HepG2 (cell line): ENCODE data around the gene IAH1. TPM values are rescaled to one million over a fixed set of nuclear protein-coding genes. Genes with fewer than 3 reads are reported as not detected.

Source experiments
- ATAC-seq: fragments of 200-7000 bp; cut with Tn5 transposase; 3 replicates; pipeline ENCODE4 v1.9.1; 2020; ENCODE audit warnings: mild to moderate bottlenecking, moderate library complexity
- BruUV-seq: library from RNA; stranded (reverse); fragments of 400-500 nt; replicated peaks from 2 replicates; lab custom pipeline; 2021; lab: Mats Ljungman, UMichigan
- CTCF ChIA-PET: fragments of 300-600 bp; formaldehyde crosslinking; extraction: SDS; loops from one replicate; lab custom pipeline; 2021; ENCODE audit warnings: low total read pairs, inconsistent platforms, low intra/inter-chr PET ratio; lab: Yijun Ruan, JAX
- POLR2A ChIA-PET: fragments of 350-600 bp; sonication (Branson Sonifier 250); formaldehyde crosslinking; loops from one replicate; lab custom pipeline; 2020; ENCODE audit warnings: antibody characterized with exemption, inconsistent platforms; lab: Yijun Ruan, JAX
- DNase-seq: peaks from one replicate; pipeline ENCODE4 v3.0.0-alpha.2; 2015; ENCODE audit warnings: low spot score
- FAIRE-seq: peaks from 3 replicates; lab custom pipeline; 2011; peaks lifted over from hg19 to GRCh38; lab: Jason Lieb, UNC
- H2AFZ ChIP-seq: one replicate; pipeline ENCODE4 v1.6.1; 2011; ENCODE audit warnings: low read length, inconsistent platforms
- H3K27ac ChIP-seq: fragments of 300-600 bp; 3 replicates; pipeline ENCODE4 v1.8.0; 2011; ENCODE audit warnings: mixed run types, mild to moderate bottlenecking, mixed read lengths, low read length, inconsistent platforms; ENCODE audit not compliant: insufficient read depth; ENCODE audit errors: extremely low read length
- H3K27me3 ChIP-seq, 2 experiments: fragments of 200-600 bp in 1 of 2; 2 replicates in 1 of 2; 3 replicates in 1 of 2; pipeline versions ENCODE4 v1.6.0 to v1.8.0; 2011; ENCODE audit warnings: low read length in 2 of 2, mild to moderate bottlenecking in 2 of 2, moderate library complexity in 2 of 2, inconsistent platforms in 1 of 2; ENCODE audit not compliant: insufficient read depth in 2 of 2, control insufficient read depth in 1 of 2
- H3K36me3 ChIP-seq, 2 experiments: fragments of 200-600 bp in 1 of 2; replicated peaks in 1 of 2; 2 replicates in 1 of 2; 3 replicates in 1 of 2; pipeline versions ENCODE4 v1.5.1 to v1.8.0; 2011; ENCODE audit warnings: low read length in 2 of 2, inconsistent platforms in 1 of 2; ENCODE audit not compliant: insufficient read depth in 2 of 2, control insufficient read depth in 1 of 2
- H3K4me1 ChIP-seq: 2 replicates; pipeline ENCODE4 v1.5.1; 2012; ENCODE audit warnings: low read length, inconsistent platforms; ENCODE audit not compliant: insufficient read depth
- H3K4me2 ChIP-seq: 2 replicates; pipeline ENCODE4 v1.6.0; 2011; ENCODE audit warnings: low read depth, low read length, inconsistent platforms
- H3K4me3 ChIP-seq, 3 experiments: fragments of 200-600 bp in 1 of 3; sonication (generic), shearing (Covaris generic) in 1 of 3; replicated peaks in 1 of 3; 2 replicates each; pipeline ENCODE4 v1.5.1; 2011 to 2016; ENCODE audit warnings: low read length in 3 of 3, inconsistent platforms in 2 of 3, low read depth in 2 of 3, mild to moderate bottlenecking in 2 of 3, control low read depth in 1 of 3, mixed read lengths in 1 of 3; ENCODE audit not compliant: insufficient read depth in 1 of 3
- H3K79me2 ChIP-seq: one replicate; pipeline ENCODE4 v1.6.1; 2011; ENCODE audit warnings: low read length, inconsistent platforms; ENCODE audit not compliant: insufficient read depth
- H3K9ac ChIP-seq: 2 replicates; pipeline ENCODE4 v1.6.0; 2011; ENCODE audit warnings: mild to moderate bottlenecking, low read depth, low read length, inconsistent platforms; ENCODE audit not compliant: insufficient read depth
- H3K9me3 ChIP-seq: 2 replicates; pipeline ENCODE4 v1.5.1; 2012; ENCODE audit warnings: mild to moderate bottlenecking, low read length
- H4K20me1 ChIP-seq: 2 replicates; pipeline ENCODE4 v1.6.0; 2011; ENCODE audit warnings: inconsistent platforms, mild to moderate bottlenecking, low read length, moderate library complexity; ENCODE audit not compliant: insufficient read depth
- CBX2 ChIP-seq, 2 experiments: fragments of 200-600 bp in 1 of 2; sonication (generic); formaldehyde crosslinking in 1 of 2; IDR thresholded peaks; 2 replicates each; pipeline versions ENCODE4 v1.7.0 to v1.8.1; 2018 to 2022; ENCODE audit warnings: low read depth in 2 of 2, low read length in 1 of 2, mild to moderate bottlenecking in 1 of 2, missing genetic modification reagents in 1 of 2
- SIN3A ChIP-seq: IDR thresholded peaks from 2 replicates; pipeline ENCODE4 v1.6.1; 2011; ENCODE audit warnings: low read depth, mild to moderate bottlenecking, control low read depth, low read length, borderline replicate concordance
- SMYD3 ChIP-seq: sonication (generic); formaldehyde crosslinking; IDR thresholded peaks from 2 replicates; pipeline ENCODE4 v1.8.1; 2023; ENCODE audit warnings: mild to moderate bottlenecking, missing genetic modification reagents
- WGBS: methylation state at CpG from one replicate; pipeline ENCODE4 v1.1.6; 2017; ENCODE audit warnings: low lambda C conversion rate; 5-methylcytosine and 5-hydroxymethylcytosine counted together
- in situ Hi-C: cut with HindIII; loops from 2 replicates; pipeline ENCODE4 v1.10.0; 2017; ENCODE audit warnings: low pct_unique_long_range_greater_than_20kb; ENCODE audit not compliant: extremely low pct_ligation_motif_present
- intact Hi-C: fragments of 100-400 bp; cut with micrococcal nuclease; formaldehyde crosslinking; loops from one replicate; pipeline ENCODE4 v1.10.0; 2022; ENCODE audit not compliant: unreplicated experiment
- polyA plus RNA-seq, 8 experiments: library from polyadenylated mRNA; depleted of rRNA in 3 of 8; stranded (reverse) in 7 of 8; unstranded in 1 of 8; fragments of >200 nt; fragmentation: Illumina TruSeq in 4 of 8; extraction: Trizol in 4 of 8; gene quantifications; 2 replicates each; pipeline versions ENCODE4 v1.2.1 to v1.2.3, GENCODE V29; 2011 to 2016; ENCODE audit warnings: low read depth in 4 of 8, missing spikeins in 1 of 8, mixed read lengths in 1 of 8; ENCODE audit not compliant: insufficient read depth in 1 of 8
- total RNA-seq, 5 experiments: library from RNA; depleted of rRNA; stranded (reverse); fragments of >200 nt; fragmentation: Illumina TruSeq; extraction: Trizol; gene quantifications; 2 replicates each; pipeline ENCODE4 v1.2.3, GENCODE V29; 2016; ENCODE audit warnings: low read depth in 1 of 5
- TF ChIP-seq, protein P1 (sequence below): sonication (generic); formaldehyde crosslinking; IDR thresholded peaks from 2 replicates; pipeline ENCODE4 v1.5.1; 2020; ENCODE audit warnings: mild to moderate bottlenecking, missing genetic modification reagents, borderline replicate concordance

The IAH1 gene
- total and polyA plus RNA-seq, 2 of the 13 experiments (the other 11 are each of a cell fraction or from before 2014, with no cell fraction given), result 43.6 to 44.4 TPM

DNA sequence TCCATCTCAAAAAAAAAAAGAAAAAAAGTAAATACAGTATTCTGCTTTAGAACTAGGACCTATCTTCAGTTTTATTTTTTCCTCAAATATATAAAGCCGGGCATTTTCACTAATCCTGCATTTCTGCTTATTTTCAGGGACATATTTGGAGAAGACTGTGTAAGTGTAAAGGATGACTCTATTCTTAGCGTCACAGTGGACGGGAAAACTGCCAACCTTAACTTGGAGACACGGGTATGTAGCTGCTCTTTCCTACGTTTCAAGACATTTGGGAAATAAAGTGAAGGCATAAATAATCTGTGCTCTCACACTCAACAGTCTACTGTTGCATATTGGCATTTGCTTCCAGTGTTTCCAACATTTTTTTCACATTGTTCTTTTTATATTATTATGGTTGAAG is 3.1 kb upstream of the IAH1 start:
- ATAC-seq, result no peak
- 99% methylated on average over 5 of the region's 5 CpGs for WGBS
- intact Hi-C loops, result no loop called here
- Histone ChIP-seq H3K36me3 (peaks cover 12 to 47% of the 10 kb centered on the region in 2 experiments), H3K9me3 (no peaks in the 10 kb centered on the region), H3K9ac (no peak overlapping the region), H4K20me1 (no peaks in the 10 kb centered on the region), H2AFZ (no peak overlapping the region), H3K4me2 (no peak overlapping the region), H3K4me3 (no peak overlapping the region), H3K79me2 (no peaks in the 10 kb centered on the region), H3K27me3 (no peaks in the 10 kb centered on the region), H3K27ac (no peak overlapping the region), H3K4me1 (peaks cover 8% of the 10 kb centered on the region)
- FAIRE-seq, result no peak
- no peak for DNase-seq
- TF ChIP-seq SIN3A (no peak), CBX2 (IDR thresholded peaks at IDR 0.05; ENCODE audit: low read depth, low read length) (no peak), CBX2 (CRISPR knock-in tag; IDR thresholded peaks at IDR 0.05; ENCODE audit: low read depth) (no peak), SMYD3 (CRISPR knock-in tag) (no peak)
- TF ChIP-seq, protein P1, sequence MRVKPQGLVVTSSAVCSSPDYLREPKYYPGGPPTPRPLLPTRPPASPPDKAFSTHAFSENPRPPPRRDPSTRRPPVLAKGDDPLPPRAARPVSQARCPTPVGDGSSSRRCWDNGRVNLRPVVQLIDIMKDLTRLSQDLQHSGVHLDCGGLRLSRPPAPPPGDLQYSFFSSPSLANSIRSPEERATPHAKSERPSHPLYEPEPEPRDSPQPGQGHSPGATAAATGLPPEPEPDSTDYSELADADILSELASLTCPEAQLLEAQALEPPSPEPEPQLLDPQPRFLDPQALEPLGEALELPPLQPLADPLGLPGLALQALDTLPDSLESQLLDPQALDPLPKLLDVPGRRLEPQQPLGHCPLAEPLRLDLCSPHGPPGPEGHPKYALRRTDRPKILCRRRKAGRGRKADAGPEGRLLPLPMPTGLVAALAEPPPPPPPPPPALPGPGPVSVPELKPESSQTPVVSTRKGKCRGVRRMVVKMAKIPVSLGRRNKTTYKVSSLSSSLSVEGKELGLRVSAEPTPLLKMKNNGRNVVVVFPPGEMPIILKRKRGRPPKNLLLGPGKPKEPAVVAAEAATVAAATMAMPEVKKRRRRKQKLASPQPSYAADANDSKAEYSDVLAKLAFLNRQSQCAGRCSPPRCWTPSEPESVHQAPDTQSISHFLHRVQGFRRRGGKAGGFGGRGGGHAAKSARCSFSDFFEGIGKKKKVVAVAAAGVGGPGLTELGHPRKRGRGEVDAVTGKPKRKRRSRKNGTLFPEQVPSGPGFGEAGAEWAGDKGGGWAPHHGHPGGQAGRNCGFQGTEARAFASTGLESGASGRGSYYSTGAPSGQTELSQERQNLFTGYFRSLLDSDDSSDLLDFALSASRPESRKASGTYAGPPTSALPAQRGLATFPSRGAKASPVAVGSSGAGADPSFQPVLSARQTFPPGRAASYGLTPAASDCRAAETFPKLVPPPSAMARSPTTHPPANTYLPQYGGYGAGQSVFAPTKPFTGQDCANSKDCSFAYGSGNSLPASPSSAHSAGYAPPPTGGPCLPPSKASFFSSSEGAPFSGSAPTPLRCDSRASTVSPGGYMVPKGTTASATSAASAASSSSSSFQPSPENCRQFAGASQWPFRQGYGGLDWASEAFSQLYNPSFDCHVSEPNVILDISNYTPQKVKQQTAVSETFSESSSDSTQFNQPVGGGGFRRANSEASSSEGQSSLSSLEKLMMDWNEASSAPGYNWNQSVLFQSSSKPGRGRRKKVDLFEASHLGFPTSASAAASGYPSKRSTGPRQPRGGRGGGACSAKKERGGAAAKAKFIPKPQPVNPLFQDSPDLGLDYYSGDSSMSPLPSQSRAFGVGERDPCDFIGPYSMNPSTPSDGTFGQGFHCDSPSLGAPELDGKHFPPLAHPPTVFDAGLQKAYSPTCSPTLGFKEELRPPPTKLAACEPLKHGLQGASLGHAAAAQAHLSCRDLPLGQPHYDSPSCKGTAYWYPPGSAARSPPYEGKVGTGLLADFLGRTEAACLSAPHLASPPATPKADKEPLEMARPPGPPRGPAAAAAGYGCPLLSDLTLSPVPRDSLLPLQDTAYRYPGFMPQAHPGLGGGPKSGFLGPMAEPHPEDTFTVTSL (CRISPR knock-in tag), result no peak
- in situ Hi-C loops, result no loop called here
- POLR2A ChIA-PET, result no interaction called here
- no TSS peak for BruUV-seq
- CTCF ChIA-PET, result no interaction called here
